Measurements from ENCODE around the gene CYBA.

GRCh38 chr16:88618182-88618955, 32.5 kb downstream of the CYBA start:
- TF ChIP-seq POLR2A (IDR thresholded peaks at IDR 0.05; ENCODE audit: low read length) (no peak), GATA1 (IDR thresholded peaks at IDR 0.05; ENCODE audit: low read depth, low read length) (no peak)
